ENCODE measurements around the gene PPP1R26. TPM values are rescaled to one million over a fixed set of nuclear protein-coding genes. Genes with fewer than 3 reads are reported as not detected.
"Not testable (repeated sequence)": the region's sequence is repeated elsewhere in the genome, so short reads cannot be mapped to it uniquely, and the experiment has no call there.

PPP1R26 gene
- total and polyA plus RNA-seq, 9 of the 15 experiments (the other 6 are each of a cell fraction or from before 2014, with no cell fraction given): 0.77 to 26.8 (median 9.3) TPM

- H3K27me3 ChIP-seq (ENCODE audit: control insufficient read depth in 2 of 2, insufficient read depth in 2 of 2, low read length in 2 of 2); CTCF ChIA-PET (ENCODE audit: low intra/inter-chr PET ratio); H3K36me3 ChIP-seq (ENCODE audit: control insufficient read depth, insufficient read depth, low read length); FAIRE-seq; H3K4me2 ChIP-seq (ENCODE audit: insufficient read depth, low read length); H3K9me3 ChIP-seq (replicated peaks; ENCODE audit: control insufficient read depth, insufficient read depth, low read depth, low read length); H3K27ac ChIP-seq (ENCODE audit: extremely low read depth, low read depth, low read length); in situ Hi-C loops (cut with MboI); H3K9me1 ChIP-seq (ENCODE audit: control insufficient read depth, insufficient read depth, low read length); POLR2A ChIA-PET; intact Hi-C loops (cut with micrococcal nuclease); BruUV-seq (replicated peaks); DNase-seq (ENCODE audit: extremely low read depth in 1 of 4, low spot score in 3 of 4); H3K4me3 ChIP-seq; H3K9ac ChIP-seq (ENCODE audit: insufficient read depth in 1 of 2, low read depth in 2 of 2, low read length in 2 of 2); ATAC-seq; H4K20me1 ChIP-seq (replicated peaks; ENCODE audit: control insufficient read depth, insufficient read depth, low read length); H2AFZ ChIP-seq (ENCODE audit: low read depth, low read length); H3K79me2 ChIP-seq (ENCODE audit: control insufficient read depth, insufficient read depth, low read length); TF ChIP-seq NR2C1 (IDR thresholded peaks at IDR 0.05); NR4A1 (CRISPR knock-in tag; IDR thresholded peaks at IDR 0.05): not testable (repeated sequence)
- TF ChIP-seq DMBX1 (CRISPR knock-in tag; IDR thresholded peaks at IDR 0.05; ENCODE audit: borderline replicate concordance) (peak; percentile 70; the same call in 1 of the 2 replicates), KLF6 (CRISPR knock-in tag; IDR thresholded peaks at IDR 0.05; ENCODE audit: borderline replicate concordance) (0 out of 2 replicates have a peak, but pooled peaks have one; percentile 27), NR2C1 (tag; IDR thresholded peaks at IDR 0.05) (0 out of 2 replicates have a peak, but pooled peaks have one; percentile 25), ILK (tag; IDR thresholded peaks at IDR 0.05; ENCODE audit: borderline replicate concordance, low read depth) (0 out of 2 replicates have a peak, but pooled peaks have one; percentile 9), PTRF (tag; IDR thresholded peaks at IDR 0.05) (peak; percentile 46; the same call in 1 of the 2 replicates), CREB3 (tag; conservative IDR thresholded peaks at IDR 0.05; ENCODE audit: low read depth) (peak; percentile 57; the same call in 1 of the 2 replicates), PTTG1 (tag; IDR thresholded peaks at IDR 0.05; ENCODE audit: low read depth) (peak; percentile 70), GTF2A2 (tag; IDR thresholded peaks at IDR 0.05) (peak; percentile 34; the same call in 1 of the 2 replicates), NR4A1 (tag; IDR thresholded peaks at IDR 0.05) (peak; percentile 68; the same call in 1 of the 2 replicates), HIVEP1 (CRISPR knock-in tag; IDR thresholded peaks at IDR 0.05) (0 out of 2 replicates have a peak, but pooled peaks have one; percentile 19)
- TF ChIP-seq, protein P1, sequence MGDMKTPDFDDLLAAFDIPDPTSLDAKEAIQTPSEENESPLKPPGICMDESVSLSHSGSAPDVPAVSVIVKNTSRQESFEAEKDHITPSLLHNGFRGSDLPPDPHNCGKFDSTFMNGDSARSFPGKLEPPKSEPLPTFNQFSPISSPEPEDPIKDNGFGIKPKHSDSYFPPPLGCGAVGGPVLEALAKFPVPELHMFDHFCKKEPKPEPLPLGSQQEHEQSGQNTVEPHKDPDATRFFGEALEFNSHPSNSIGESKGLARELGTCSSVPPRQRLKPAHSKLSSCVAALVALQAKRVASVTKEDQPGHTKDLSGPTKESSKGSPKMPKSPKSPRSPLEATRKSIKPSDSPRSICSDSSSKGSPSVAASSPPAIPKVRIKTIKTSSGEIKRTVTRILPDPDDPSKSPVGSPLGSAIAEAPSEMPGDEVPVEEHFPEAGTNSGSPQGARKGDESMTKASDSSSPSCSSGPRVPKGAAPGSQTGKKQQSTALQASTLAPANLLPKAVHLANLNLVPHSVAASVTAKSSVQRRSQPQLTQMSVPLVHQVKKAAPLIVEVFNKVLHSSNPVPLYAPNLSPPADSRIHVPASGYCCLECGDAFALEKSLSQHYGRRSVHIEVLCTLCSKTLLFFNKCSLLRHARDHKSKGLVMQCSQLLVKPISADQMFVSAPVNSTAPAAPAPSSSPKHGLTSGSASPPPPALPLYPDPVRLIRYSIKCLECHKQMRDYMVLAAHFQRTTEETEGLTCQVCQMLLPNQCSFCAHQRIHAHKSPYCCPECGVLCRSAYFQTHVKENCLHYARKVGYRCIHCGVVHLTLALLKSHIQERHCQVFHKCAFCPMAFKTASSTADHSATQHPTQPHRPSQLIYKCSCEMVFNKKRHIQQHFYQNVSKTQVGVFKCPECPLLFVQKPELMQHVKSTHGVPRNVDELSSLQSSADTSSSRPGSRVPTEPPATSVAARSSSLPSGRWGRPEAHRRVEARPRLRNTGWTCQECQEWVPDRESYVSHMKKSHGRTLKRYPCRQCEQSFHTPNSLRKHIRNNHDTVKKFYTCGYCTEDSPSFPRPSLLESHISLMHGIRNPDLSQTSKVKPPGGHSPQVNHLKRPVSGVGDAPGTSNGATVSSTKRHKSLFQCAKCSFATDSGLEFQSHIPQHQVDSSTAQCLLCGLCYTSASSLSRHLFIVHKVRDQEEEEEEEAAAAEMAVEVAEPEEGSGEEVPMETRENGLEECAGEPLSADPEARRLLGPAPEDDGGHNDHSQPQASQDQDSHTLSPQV (IDR thresholded peaks at IDR 0.05): peak; percentile 59
- TF ChIP-seq, protein P2, sequence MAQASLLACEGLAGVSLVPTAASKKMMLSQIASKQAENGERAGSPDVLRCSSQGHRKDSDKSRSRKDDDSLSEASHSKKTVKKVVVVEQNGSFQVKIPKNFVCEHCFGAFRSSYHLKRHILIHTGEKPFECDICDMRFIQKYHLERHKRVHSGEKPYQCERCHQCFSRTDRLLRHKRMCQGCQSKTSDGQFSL (CRISPR knock-in tag; IDR thresholded peaks at IDR 0.05): not testable (repeated sequence)
- TF ChIP-seq, protein P2 (tag; IDR thresholded peaks at IDR 0.05): peak in 1 of 2 experiments; percentile 57; a peak in 1 of 4 replicates
- WGBS (ENCODE audit: insufficient coverage, low coverage, missing lambda C conversion rate): 72% methylated on average over 7 of the region's 7 CpGs
- peaks cover 18 to 27% of the 10 kb centered on the region in 2 experiments for H3K4me1 ChIP-seq (replicated peaks in 1 of 2; ENCODE audit: control insufficient read depth in 2 of 2, insufficient read depth in 2 of 2, low read length in 2 of 2)
Observed at GRCh38 chr9:135439514-135439913, 40.1 kb upstream of the PPP1R26 start.

Measured in K562 (cell line).